Fibroblast of lung (primary cell): Measurements from ENCODE around the gene RPS6KC1.
"Not testable (repeated sequence)": the region's sequence is repeated elsewhere in the genome, so short reads cannot be mapped to it uniquely, and the experiment has no call there.

ENCODE experiments used
- EZH2 ChIP-seq: IDR thresholded peaks from 2 replicates; pipeline ENCODE4 v1.5.1; 2012; ENCODE audit warnings: low read length, control low read depth, mild to moderate bottlenecking; ENCODE audit errors: missing control alignments
- TF ChIP-seq, protein P1 (sequence below), 2 donors: IDR thresholded peaks in 1 of 2; conservative IDR thresholded peaks in 1 of 2; 1 replicate in 1 of 2; 2 replicates in 1 of 2; pipeline ENCODE4 v1.5.1; 2011 to 2012; ENCODE audit warnings: low read length in 2 of 2, control low read depth in 1 of 2, inconsistent platforms in 1 of 2, low read depth in 1 of 2, mild to moderate bottlenecking in 1 of 2

DNA sequence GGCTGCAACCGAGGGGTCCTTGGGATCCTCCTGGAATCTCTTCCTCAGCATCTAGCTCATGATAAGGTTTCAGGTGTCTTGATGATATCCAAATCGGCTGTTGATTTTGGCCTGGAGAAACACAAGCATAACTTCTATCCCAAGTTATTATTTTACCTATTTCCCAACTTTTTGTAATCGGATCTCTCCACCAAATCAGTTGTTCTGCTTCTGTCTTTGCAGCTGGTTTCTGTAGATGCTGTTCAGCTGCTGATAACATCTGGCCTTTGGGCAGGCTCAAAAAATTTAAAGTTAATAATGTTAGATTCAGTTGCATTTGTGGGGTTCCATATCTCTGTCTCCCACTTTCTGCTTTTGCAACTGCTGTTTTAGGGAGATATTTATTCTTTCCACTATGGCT is 24.0 kb upstream of the RPS6KC1 start:
- TF ChIP-seq, protein P1, sequence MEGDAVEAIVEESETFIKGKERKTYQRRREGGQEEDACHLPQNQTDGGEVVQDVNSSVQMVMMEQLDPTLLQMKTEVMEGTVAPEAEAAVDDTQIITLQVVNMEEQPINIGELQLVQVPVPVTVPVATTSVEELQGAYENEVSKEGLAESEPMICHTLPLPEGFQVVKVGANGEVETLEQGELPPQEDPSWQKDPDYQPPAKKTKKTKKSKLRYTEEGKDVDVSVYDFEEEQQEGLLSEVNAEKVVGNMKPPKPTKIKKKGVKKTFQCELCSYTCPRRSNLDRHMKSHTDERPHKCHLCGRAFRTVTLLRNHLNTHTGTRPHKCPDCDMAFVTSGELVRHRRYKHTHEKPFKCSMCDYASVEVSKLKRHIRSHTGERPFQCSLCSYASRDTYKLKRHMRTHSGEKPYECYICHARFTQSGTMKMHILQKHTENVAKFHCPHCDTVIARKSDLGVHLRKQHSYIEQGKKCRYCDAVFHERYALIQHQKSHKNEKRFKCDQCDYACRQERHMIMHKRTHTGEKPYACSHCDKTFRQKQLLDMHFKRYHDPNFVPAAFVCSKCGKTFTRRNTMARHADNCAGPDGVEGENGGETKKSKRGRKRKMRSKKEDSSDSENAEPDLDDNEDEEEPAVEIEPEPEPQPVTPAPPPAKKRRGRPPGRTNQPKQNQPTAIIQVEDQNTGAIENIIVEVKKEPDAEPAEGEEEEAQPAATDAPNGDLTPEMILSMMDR (conservative IDR thresholded peaks at IDR 0.05 in 1 of 2, IDR thresholded peaks at IDR 0.05 in 1 of 2; ENCODE audit: low read depth in 1 of 2, low read length in 2 of 2), result not testable (repeated sequence)
- TF ChIP-seq EZH2, result not testable (repeated sequence)
